KMS-11 (cell line): Measurements from ENCODE around the gene CEACAM8.

Experiments used
- H2AFZ ChIP-seq: fragments of 200-600 bp; sonication (generic); 2 replicates; pipeline ENCODE4 v1.6.1; 2016; ENCODE audit warnings: antibody characterized with exemption, mixed run types, low read depth
- H3K27ac ChIP-seq: fragments of 200-600 bp; sonication (generic); 2 replicates; pipeline ENCODE4 v1.6.1; 2016; ENCODE audit warnings: mild to moderate bottlenecking, mixed run types
- H3K27me3 ChIP-seq: fragments of 200-600 bp; sonication (generic); 2 replicates; pipeline ENCODE4 v1.6.1; 2017; ENCODE audit warnings: mild to moderate bottlenecking, low read depth, mixed run types, moderate library complexity; ENCODE audit not compliant: insufficient read depth
- H3K36me3 ChIP-seq: fragments of 200-600 bp; sonication (generic); 2 replicates; pipeline ENCODE4 v1.6.1; 2017; ENCODE audit warnings: mild to moderate bottlenecking, mixed run types; ENCODE audit not compliant: insufficient read depth
- H3K4me1 ChIP-seq: fragments of 200-600 bp; sonication (generic); 2 replicates; pipeline ENCODE4 v1.6.1; 2016; ENCODE audit warnings: mild to moderate bottlenecking, low read depth, mixed run types; ENCODE audit not compliant: poor library complexity, severe bottlenecking
- H3K4me2 ChIP-seq: fragments of 200-600 bp; sonication (generic); 2 replicates; pipeline ENCODE4 v1.7.0; 2016; ENCODE audit warnings: mild to moderate bottlenecking, mixed run types
- H3K4me3 ChIP-seq: fragments of 200-600 bp; sonication (generic); IDR thresholded peaks from 2 replicates; pipeline ENCODE4 v1.6.1; 2017; ENCODE audit warnings: low read depth, low read length, mixed read lengths; ENCODE audit not compliant: insufficient read depth
- H3K79me2 ChIP-seq: fragments of 200-600 bp; sonication (generic); 2 replicates; pipeline ENCODE4 v1.6.1; 2016; ENCODE audit warnings: low read depth, mixed run types; ENCODE audit not compliant: insufficient read depth
- H3K9ac ChIP-seq: fragments of 200-600 bp; sonication (generic); 2 replicates; pipeline ENCODE4 v1.6.1; 2016; ENCODE audit warnings: mild to moderate bottlenecking, mixed run types
- H4K20me1 ChIP-seq: fragments of 200-600 bp; sonication (generic); 2 replicates; pipeline ENCODE4 v1.6.1; 2016; ENCODE audit warnings: mild to moderate bottlenecking, mixed run types; ENCODE audit not compliant: insufficient read depth
- TF ChIP-seq, protein P1 (sequence below): fragments of 200-600 bp; sonication (generic); conservative IDR thresholded peaks from 2 replicates; pipeline ENCODE4 v1.6.1; 2017; ENCODE audit warnings: low read depth, mild to moderate bottlenecking, antibody characterized with exemption, low read length, moderate library complexity, mixed read lengths

The CEACAM8 gene

DNA sequence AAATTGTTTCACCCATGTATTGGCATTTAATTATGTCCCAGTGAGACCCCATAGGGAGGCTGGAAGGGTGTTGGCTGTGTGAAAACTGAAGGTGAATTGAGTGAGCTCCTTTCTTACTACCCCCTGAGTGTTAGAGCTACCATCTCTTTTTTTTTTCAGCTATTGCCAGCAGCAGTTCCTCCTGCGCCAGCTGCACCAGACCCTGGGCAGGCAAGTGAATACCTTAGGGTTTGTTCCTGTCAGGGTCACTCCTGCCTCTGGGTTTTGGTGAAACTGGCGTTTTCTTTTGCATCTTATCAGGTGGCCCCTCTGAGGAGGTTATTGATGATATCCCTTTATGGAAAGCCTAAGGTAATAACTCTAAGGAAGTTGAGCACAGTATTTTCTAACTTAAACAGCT is 25.5 kb downstream of the CEACAM8 start:
- no peak overlapping the region for H3K9ac ChIP-seq
- no peaks in the 10 kb centered on the region for H3K27me3 ChIP-seq
- no peak overlapping the region for H3K4me3 ChIP-seq
- no peak overlapping the region for H3K4me2 ChIP-seq
- TF ChIP-seq, protein P1, sequence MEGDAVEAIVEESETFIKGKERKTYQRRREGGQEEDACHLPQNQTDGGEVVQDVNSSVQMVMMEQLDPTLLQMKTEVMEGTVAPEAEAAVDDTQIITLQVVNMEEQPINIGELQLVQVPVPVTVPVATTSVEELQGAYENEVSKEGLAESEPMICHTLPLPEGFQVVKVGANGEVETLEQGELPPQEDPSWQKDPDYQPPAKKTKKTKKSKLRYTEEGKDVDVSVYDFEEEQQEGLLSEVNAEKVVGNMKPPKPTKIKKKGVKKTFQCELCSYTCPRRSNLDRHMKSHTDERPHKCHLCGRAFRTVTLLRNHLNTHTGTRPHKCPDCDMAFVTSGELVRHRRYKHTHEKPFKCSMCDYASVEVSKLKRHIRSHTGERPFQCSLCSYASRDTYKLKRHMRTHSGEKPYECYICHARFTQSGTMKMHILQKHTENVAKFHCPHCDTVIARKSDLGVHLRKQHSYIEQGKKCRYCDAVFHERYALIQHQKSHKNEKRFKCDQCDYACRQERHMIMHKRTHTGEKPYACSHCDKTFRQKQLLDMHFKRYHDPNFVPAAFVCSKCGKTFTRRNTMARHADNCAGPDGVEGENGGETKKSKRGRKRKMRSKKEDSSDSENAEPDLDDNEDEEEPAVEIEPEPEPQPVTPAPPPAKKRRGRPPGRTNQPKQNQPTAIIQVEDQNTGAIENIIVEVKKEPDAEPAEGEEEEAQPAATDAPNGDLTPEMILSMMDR: no peak
- H3K27ac ChIP-seq: no peak overlapping the region
- H3K4me1 ChIP-seq: no peaks in the 10 kb centered on the region
- no peaks in the 10 kb centered on the region for H4K20me1 ChIP-seq
- no peaks in the 10 kb centered on the region for H3K36me3 ChIP-seq
- H3K79me2 ChIP-seq: no peaks in the 10 kb centered on the region
- no peak overlapping the region for H2AFZ ChIP-seq

- Histone ChIP-seq H3K27ac (no peak overlapping the region), H3K27me3 (no peaks in the 10 kb centered on the region), H3K9ac (no peak overlapping the region), H3K36me3 (no peaks in the 10 kb centered on the region), H4K20me1 (no peaks in the 10 kb centered on the region), H3K4me1 (no peaks in the 10 kb centered on the region), H3K4me3 (no peak overlapping the region), H3K79me2 (no peaks in the 10 kb centered on the region), H2AFZ (no peak overlapping the region), H3K4me2 (no peak overlapping the region)
- TF ChIP-seq, protein P1: no peak
Measured at GRCh38 chr19:42568006-42568405, 26.7 kb downstream of the CEACAM8 start.

DNA sequence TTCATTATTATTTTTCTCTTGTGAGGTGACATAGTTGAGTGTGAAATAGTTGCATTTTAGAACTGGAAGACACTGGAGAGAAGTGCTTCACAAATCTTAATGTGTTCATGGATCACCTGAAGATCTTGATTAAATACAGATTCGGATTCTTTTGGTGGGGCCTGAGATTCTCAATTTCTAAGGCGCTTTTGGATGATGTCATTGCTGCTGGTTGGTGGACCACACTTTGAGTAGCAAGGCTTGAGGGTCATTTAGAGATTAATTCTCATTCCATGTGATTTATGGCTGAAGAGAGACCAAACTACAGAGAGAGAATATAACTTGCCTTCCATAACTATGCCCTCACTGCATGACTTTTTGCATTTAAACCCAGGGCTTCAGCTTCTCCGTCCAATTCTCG is 27.2 kb downstream of the CEACAM8 start:
- Histone ChIP-seq H3K79me2 (no peaks in the 10 kb centered on the region), H3K27me3 (no peaks in the 10 kb centered on the region), H3K4me2 (no peak overlapping the region), H3K4me3 (no peak overlapping the region), H3K9ac (no peak overlapping the region), H2AFZ (no peak overlapping the region), H3K36me3 (no peaks in the 10 kb centered on the region), H3K27ac (no peak overlapping the region), H4K20me1 (no peaks in the 10 kb centered on the region), H3K4me1 (no peaks in the 10 kb centered on the region)
- TF ChIP-seq, protein P1: no peak

DNA sequence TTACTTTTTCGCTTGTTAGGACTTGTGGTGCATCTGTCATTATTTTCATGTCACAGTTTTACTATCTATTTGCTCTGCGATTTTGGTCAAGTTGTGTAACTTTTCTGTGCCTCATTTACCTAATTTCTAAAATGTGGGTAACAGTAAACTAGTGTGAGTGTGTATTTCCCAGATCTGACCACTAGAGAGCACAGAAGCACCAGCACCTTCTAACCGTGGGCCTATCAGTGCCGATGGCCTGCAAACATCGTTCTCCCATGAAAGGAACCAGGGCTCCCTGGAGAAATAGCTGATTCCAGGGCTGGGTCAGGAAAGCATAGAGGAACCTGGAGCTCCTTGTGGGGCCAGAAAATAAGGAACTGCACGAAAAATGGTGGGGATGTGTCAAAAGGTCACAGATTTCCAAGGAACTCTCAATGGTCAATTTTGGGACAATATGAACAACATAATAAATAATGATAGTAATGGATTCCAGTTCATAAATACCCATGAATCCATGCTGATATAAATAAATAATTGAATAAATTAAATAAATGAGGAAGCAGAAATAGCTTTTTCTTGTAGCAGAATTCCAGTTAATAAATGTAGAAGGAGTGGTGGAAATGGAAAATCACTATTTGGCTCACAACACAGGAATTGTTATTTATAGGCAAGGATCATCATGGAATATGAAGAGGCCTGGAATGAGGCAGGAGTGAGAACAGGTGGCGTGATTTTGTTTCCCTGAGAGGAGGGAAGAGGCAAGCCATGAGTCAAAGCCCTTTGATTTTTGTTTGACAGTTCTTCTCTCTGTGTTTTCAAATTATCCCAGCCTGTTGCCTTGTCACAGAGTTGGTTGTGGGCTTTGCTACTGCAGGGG is 31.1 kb downstream of the CEACAM8 start:
- Histone ChIP-seq H3K4me1 (no peaks in the 10 kb centered on the region), H3K4me3 (no peak overlapping the region), H3K36me3 (no peaks in the 10 kb centered on the region), H3K27ac (no peak overlapping the region), H3K27me3 (no peaks in the 10 kb centered on the region), H3K79me2 (no peaks in the 10 kb centered on the region), H2AFZ (no peak overlapping the region), H4K20me1 (no peaks in the 10 kb centered on the region), H3K9ac (no peak overlapping the region), H3K4me2 (no peak overlapping the region)
- TF ChIP-seq, protein P1: peak; percentile 82
